Measurements from ENCODE around the gene KLK6.

DNA sequence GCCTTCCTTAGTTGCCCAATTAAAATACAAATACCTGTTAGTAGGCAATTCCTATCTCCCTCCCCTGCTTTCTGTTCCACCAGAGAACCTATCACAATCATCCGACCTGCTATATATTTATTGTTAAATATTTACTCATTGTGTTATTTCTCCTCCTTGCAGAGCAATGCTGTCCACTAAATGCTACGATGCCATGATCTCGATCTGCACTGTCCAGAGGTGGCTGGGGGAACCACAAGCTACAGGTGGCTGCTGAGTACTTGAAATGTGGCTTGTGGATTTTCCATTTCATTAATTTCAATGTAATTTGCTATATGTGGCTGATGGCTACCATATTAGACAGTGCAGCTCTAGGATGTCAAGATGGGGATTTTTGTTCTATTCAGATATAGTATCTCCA, 5.1 kb downstream of the KLK6 start:
- TF ChIP-seq, protein P1, sequence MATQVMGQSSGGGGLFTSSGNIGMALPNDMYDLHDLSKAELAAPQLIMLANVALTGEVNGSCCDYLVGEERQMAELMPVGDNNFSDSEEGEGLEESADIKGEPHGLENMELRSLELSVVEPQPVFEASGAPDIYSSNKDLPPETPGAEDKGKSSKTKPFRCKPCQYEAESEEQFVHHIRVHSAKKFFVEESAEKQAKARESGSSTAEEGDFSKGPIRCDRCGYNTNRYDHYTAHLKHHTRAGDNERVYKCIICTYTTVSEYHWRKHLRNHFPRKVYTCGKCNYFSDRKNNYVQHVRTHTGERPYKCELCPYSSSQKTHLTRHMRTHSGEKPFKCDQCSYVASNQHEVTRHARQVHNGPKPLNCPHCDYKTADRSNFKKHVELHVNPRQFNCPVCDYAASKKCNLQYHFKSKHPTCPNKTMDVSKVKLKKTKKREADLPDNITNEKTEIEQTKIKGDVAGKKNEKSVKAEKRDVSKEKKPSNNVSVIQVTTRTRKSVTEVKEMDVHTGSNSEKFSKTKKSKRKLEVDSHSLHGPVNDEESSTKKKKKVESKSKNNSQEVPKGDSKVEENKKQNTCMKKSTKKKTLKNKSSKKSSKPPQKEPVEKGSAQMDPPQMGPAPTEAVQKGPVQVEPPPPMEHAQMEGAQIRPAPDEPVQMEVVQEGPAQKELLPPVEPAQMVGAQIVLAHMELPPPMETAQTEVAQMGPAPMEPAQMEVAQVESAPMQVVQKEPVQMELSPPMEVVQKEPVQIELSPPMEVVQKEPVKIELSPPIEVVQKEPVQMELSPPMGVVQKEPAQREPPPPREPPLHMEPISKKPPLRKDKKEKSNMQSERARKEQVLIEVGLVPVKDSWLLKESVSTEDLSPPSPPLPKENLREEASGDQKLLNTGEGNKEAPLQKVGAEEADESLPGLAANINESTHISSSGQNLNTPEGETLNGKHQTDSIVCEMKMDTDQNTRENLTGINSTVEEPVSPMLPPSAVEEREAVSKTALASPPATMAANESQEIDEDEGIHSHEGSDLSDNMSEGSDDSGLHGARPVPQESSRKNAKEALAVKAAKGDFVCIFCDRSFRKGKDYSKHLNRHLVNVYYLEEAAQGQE (IDR thresholded peaks at IDR 0.05) = no peak
- TF ChIP-seq JUND (IDR thresholded peaks at IDR 0.05) = no peak
- no peak for TF ChIP-seq RXRA (IDR thresholded peaks at IDR 0.05)
- no peak for TF ChIP-seq SP1 (IDR thresholded peaks at IDR 0.05)
- no peak for TF ChIP-seq FOXA1 (IDR thresholded peaks at IDR 0.05)
- TF ChIP-seq, protein P2, sequence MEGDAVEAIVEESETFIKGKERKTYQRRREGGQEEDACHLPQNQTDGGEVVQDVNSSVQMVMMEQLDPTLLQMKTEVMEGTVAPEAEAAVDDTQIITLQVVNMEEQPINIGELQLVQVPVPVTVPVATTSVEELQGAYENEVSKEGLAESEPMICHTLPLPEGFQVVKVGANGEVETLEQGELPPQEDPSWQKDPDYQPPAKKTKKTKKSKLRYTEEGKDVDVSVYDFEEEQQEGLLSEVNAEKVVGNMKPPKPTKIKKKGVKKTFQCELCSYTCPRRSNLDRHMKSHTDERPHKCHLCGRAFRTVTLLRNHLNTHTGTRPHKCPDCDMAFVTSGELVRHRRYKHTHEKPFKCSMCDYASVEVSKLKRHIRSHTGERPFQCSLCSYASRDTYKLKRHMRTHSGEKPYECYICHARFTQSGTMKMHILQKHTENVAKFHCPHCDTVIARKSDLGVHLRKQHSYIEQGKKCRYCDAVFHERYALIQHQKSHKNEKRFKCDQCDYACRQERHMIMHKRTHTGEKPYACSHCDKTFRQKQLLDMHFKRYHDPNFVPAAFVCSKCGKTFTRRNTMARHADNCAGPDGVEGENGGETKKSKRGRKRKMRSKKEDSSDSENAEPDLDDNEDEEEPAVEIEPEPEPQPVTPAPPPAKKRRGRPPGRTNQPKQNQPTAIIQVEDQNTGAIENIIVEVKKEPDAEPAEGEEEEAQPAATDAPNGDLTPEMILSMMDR (IDR thresholded peaks at IDR 0.05; ENCODE audit: low read depth, low read length, missing input control) = no peak
- TF ChIP-seq ATF3 (IDR thresholded peaks at IDR 0.05) = no peak
- no peak for TF ChIP-seq GABPA (IDR thresholded peaks at IDR 0.05 in 1 of 2, conservative IDR thresholded peaks at IDR 0.05 in 1 of 2)
- TF ChIP-seq, protein P3, sequence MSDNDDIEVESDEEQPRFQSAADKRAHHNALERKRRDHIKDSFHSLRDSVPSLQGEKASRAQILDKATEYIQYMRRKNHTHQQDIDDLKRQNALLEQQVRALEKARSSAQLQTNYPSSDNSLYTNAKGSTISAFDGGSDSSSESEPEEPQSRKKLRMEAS (IDR thresholded peaks at IDR 0.05) = no peak
- TF ChIP-seq YY1 (IDR thresholded peaks at IDR 0.05) = no peak

Data from liver (tissue), 3 donors.